ENCODE measurements around the gene UBE2G2. TPM values are rescaled to one million over a fixed set of nuclear protein-coding genes. Genes with fewer than 3 reads are reported as not detected.

Gene UBE2G2
- total RNA-seq, 4 donors from 2014 or later, result 38.4 to 75.1 (median 67.4) TPM

DNA sequence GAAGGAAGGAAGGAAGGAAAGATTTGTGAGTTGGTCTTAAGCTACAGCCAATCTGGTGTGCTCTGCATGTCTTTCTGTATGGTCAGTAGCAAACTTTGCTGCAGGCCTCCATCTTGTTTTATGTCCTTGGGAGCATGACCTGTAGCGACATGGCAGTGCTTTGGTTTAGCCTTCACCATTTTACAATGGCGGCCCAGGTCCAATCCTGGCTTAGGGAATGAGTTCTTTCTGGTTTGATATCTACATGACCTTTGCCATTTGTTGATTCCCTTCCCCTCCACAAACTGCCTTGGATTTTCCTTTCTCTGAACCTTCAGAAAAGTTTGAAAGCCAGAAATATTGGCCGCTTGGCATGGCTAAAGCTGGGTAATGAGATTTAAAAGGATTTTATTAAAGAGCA is 59.7 kb downstream of the UBE2G2 start:
- H3K4me1 ChIP-seq, result no peaks in the 10 kb centered on the region
- TF ChIP-seq POLR2A (IDR thresholded peaks at IDR 0.05), result no peak
- TF ChIP-seq, protein P1, sequence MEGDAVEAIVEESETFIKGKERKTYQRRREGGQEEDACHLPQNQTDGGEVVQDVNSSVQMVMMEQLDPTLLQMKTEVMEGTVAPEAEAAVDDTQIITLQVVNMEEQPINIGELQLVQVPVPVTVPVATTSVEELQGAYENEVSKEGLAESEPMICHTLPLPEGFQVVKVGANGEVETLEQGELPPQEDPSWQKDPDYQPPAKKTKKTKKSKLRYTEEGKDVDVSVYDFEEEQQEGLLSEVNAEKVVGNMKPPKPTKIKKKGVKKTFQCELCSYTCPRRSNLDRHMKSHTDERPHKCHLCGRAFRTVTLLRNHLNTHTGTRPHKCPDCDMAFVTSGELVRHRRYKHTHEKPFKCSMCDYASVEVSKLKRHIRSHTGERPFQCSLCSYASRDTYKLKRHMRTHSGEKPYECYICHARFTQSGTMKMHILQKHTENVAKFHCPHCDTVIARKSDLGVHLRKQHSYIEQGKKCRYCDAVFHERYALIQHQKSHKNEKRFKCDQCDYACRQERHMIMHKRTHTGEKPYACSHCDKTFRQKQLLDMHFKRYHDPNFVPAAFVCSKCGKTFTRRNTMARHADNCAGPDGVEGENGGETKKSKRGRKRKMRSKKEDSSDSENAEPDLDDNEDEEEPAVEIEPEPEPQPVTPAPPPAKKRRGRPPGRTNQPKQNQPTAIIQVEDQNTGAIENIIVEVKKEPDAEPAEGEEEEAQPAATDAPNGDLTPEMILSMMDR (IDR thresholded peaks at IDR 0.05), result no peak
- H3K27me3 ChIP-seq, result no peaks in the 10 kb centered on the region
- intact Hi-C loops (cut with DNase I; ENCODE audit: low total_unique reads), result no loop called here
- peaks cover 0 to 12% of the 10 kb centered on the region in 2 donors for H3K9me3 ChIP-seq
- no peak overlapping the region for H3K27ac ChIP-seq
- H3K36me3 ChIP-seq, result no peaks in the 10 kb centered on the region
- no peak overlapping the region for H3K4me3 ChIP-seq
- no peak for DNase-seq

DNA sequence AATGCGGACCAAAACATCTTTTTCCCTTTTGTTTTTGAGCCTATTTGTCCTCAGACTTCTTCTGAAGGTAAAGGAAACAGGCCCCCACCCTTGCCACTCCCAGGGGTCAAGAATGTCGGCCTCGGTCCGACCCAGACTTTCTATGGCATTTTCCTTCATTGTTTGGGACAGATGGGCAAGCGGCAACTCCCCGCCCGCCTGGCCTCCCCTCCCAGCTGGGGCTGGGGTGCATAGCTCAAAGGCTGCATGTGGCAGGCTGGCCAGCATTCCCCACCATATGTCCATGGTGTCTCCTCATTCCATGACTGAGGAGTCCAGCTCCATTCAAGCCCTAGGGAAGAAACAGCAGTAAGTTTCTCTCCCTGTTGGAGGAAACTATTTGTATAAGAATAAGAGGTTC is 60.9 kb downstream of the UBE2G2 start:
- intact Hi-C loops (cut with DNase I; ENCODE audit: low total_unique reads), result no loop called here

DNA sequence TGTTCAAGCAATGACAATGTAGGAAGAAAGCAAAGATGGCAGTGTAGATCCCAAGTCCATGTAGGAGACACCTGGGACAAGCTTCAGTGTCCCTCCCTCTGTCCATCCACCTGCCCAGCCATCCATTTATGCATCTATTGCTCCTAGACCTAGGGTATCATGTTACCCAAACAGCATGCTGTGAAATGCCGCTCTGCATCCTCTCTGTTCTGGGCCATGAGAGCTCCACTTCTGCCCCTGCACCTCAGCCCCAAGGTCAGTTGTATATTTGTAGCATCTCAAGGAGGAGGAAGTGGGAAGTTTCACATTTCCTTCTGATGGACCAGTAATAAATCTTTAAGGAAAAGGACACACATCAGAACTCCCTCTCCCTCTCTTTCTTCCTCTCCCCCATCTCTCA is 62.3 kb downstream of the UBE2G2 start:
- Histone ChIP-seq H3K4me1 (no peaks in the 10 kb centered on the region), H3K36me3 (no peaks in the 10 kb centered on the region)
- intact Hi-C loops (cut with DNase I; ENCODE audit: low total_unique reads), result no loop called here

More for the DNA sequence above, 60.9 kb downstream of the UBE2G2 start:
- H3K27me3 ChIP-seq, result no peaks in the 10 kb centered on the region
- TF ChIP-seq POLR2A (IDR thresholded peaks at IDR 0.05), result no peak
- TF ChIP-seq, protein P1 (IDR thresholded peaks at IDR 0.05), result no peak
- no peak overlapping the region for H3K27ac ChIP-seq
- no peaks in the 10 kb centered on the region for H3K36me3 ChIP-seq
- no peak for DNase-seq
- no peak overlapping the region for H3K4me3 ChIP-seq
- H3K4me1 ChIP-seq, result no peaks in the 10 kb centered on the region
- H3K9me3 ChIP-seq, result peaks cover 0 to 23% of the 10 kb centered on the region in 2 donors

DNA sequence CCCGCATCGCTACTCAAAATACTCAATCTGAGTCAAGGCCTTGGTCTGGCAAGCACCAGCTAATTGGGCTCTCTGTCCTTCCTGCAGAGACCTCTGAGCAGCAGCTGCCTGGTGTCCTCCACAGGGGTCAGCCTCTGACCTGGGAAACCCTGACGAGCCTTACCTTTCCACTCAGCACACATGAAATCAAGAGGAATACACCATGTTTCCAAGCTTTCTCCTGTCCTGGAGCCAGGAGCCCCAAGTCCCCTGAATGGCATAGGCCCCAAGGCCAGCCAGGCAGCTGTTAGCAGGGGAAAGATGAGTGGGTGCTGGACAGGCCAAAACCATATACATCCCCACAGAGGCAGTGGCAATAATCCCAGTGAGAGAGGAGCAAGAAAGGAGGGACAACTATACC is 63.0 kb downstream of the UBE2G2 start:
- no peaks in the 10 kb centered on the region for H3K36me3 ChIP-seq
- no peak for DNase-seq
- peaks cover 0 to 23% of the 10 kb centered on the region in 2 donors for H3K9me3 ChIP-seq
- intact Hi-C loops (cut with DNase I; ENCODE audit: low total_unique reads), result no loop called here
- no peak overlapping the region for H3K4me3 ChIP-seq
- TF ChIP-seq POLR2A (IDR thresholded peaks at IDR 0.05), result no peak
- TF ChIP-seq, protein P1 (IDR thresholded peaks at IDR 0.05), result no peak
- no peak overlapping the region for H3K27ac ChIP-seq
- no peaks in the 10 kb centered on the region for H3K27me3 ChIP-seq
- no peaks in the 10 kb centered on the region for H3K4me1 ChIP-seq

More for the DNA sequence above, 62.3 kb downstream of the UBE2G2 start:
- TF ChIP-seq POLR2A (IDR thresholded peaks at IDR 0.05), result no peak
- Histone ChIP-seq H3K27ac (no peak overlapping the region), H3K4me3 (no peak overlapping the region), H3K9me3 (peaks cover 0 to 23% of the 10 kb centered on the region in 2 donors), H3K27me3 (no peaks in the 10 kb centered on the region)
- no peak for DNase-seq

DNA sequence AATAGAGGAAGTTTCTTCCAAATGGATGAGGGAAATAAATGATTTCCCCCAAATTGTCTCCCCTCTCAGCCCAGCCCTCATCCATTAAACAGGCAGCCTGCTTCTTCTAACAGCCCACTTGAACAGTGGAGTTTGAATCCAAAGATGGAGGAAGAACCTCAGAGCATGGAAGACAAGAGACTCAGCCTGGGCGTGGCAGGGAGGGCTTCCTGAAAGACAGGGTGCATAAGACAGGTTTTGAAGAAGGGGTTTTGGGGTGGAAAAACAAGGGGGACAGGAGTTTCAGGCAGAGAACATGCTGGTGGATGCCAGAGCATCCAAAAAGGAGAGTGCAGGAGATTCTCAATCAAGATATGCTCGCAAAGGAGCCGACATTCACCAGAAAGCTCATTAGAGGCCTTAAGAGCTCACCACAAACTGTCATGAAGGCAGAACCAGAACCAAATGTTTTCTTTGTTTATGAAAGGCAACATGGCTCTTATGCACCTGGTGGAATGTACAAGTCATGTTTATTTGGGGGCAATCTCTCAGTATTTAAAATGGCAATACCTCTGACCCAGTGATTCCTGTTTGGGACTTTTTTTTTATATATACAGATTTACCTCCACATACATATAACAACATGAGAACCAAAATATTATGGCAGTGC is 63.8 kb downstream of the UBE2G2 start:
- Histone ChIP-seq H3K27me3 (no peaks in the 10 kb centered on the region), H3K27ac (no peak overlapping the region), H3K36me3 (no peaks in the 10 kb centered on the region), H3K4me3 (no peak overlapping the region), H3K9me3 (peaks cover 0 to 23% of the 10 kb centered on the region in 2 donors), H3K4me1 (no peaks in the 10 kb centered on the region)
- no peak for DNase-seq
- TF ChIP-seq, protein P1 (IDR thresholded peaks at IDR 0.05), result no peak
- TF ChIP-seq POLR2A (IDR thresholded peaks at IDR 0.05), result no peak
- intact Hi-C loops (cut with DNase I; ENCODE audit: low total_unique reads), result no loop called here
